Measurements from ENCODE around the gene NRXN2. TPM values are rescaled to one million over a fixed set of nuclear protein-coding genes. Genes with fewer than 3 reads are reported as not detected.

The NRXN2 gene
- total and polyA plus RNA-seq, 2 of the 13 experiments (the other 11 are each of a cell fraction or from before 2014, with no cell fraction given), result not detected

GRCh38 chr11:64759722-64760719 lies 37.0 kb upstream of the NRXN2 start, which contains the start of gene PYGM (continued):
- TF ChIP-seq ZNF501 (CRISPR knock-in tag; IDR thresholded peaks at IDR 0.05) (0 out of 2 replicates have a peak, but pooled peaks have one; percentile 32), NRL (CRISPR knock-in tag; IDR thresholded peaks at IDR 0.05; ENCODE audit: borderline replicate concordance) (0 out of 2 replicates have a peak, but pooled peaks have one; percentile 47), POLR2G (IDR thresholded peaks at IDR 0.05; ENCODE audit: low read depth, low read length) (0 out of 2 replicates have a peak, but pooled peaks have one; percentile 9), THAP11 (CRISPR knock-in tag; IDR thresholded peaks at IDR 0.05) (peak; percentile 62; the same call in 1 of the 2 replicates)

GRCh38 chr11:64759131-64759721 lies 36.2 kb upstream of the NRXN2 start:
- intact Hi-C loops (cut with micrococcal nuclease; ENCODE audit: unreplicated experiment), result no loop called here
- ChIA-PET CTCF (ENCODE audit: low intra/inter-chr PET ratio, low total read pairs) (no interaction called here), POLR2A (interaction anchor here (1.3 to 3.3 kb wide), 2 partner anchors 12 to 20 kb away, joined by 3 to 24 read pairs; partner anchors contain the start of gene SF1)
- Histone ChIP-seq H3K27me3 (ENCODE audit: control insufficient read depth in 1 of 2, insufficient read depth in 2 of 2, low read length in 2 of 2) (peaks cover 3 to 15% of the 10 kb centered on the region in 2 experiments; a peak in 3 of 5 replicates), H3K36me3 (replicated peaks in 1 of 2; ENCODE audit: control insufficient read depth in 1 of 2, insufficient read depth in 2 of 2, low read length in 2 of 2) (peaks cover 4 to 15% of the 10 kb centered on the region in 2 experiments; a peak in 4 of 5 replicates), H3K4me3 (replicated peaks in 1 of 3; ENCODE audit: insufficient read depth in 1 of 3, low read depth in 2 of 3, low read length in 3 of 3) (peak overlapping the region in 1 of 3 experiments; percentile 37; a peak in 3 of 6 replicates), H3K79me2 (ENCODE audit: insufficient read depth, low read length) (no peaks in the 10 kb centered on the region), H4K20me1 (ENCODE audit: insufficient read depth, low read length) (peaks cover 21% of the 10 kb centered on the region), H2AFZ (ENCODE audit: low read length) (no peak overlapping the region), H3K27ac (ENCODE audit: extremely low read length, insufficient read depth, low read length) (no peak overlapping the region), H3K9me3 (ENCODE audit: low read length) (no peaks in the 10 kb centered on the region), H3K9ac (ENCODE audit: insufficient read depth, low read depth, low read length) (no peak overlapping the region), H3K4me2 (ENCODE audit: low read depth, low read length) (peak overlapping the region; percentile 59), H3K4me1 (ENCODE audit: insufficient read depth, low read length) (peaks cover 35% of the 10 kb centered on the region)
- in situ Hi-C loops (cut with HindIII; ENCODE audit: extremely low pct_ligation_motif_present, low pct_unique_long_range_greater_than_20kb), result no loop called here
- DNase-seq (ENCODE audit: low spot score) (peak; percentile 50), ATAC-seq (peak; percentile 64), FAIRE-seq (no peak)
- 36% methylated on average over 11 of the region's 21 CpGs for WGBS (ENCODE audit: low lambda C conversion rate)
- BruUV-seq (replicated peaks), result no TSS peak
- TF ChIP-seq LRRFIP1 (CRISPR knock-in tag; conservative IDR thresholded peaks at IDR 0.05), result no peak
- TF ChIP-seq HNF1B (CRISPR knock-in tag; IDR thresholded peaks at IDR 0.05), result no peak
- TF ChIP-seq TOE1 (CRISPR knock-in tag; IDR thresholded peaks at IDR 0.05), result no peak
- no peak for TF ChIP-seq MAFK (conservative IDR thresholded peaks at IDR 0.05 in 1 of 2, IDR thresholded peaks at IDR 0.05 in 1 of 2; ENCODE audit: low read length in 2 of 2)
- TF ChIP-seq ZNF605 (CRISPR knock-in tag; IDR thresholded peaks at IDR 0.05), result 0 out of 2 replicates have a peak, but pooled peaks have one; percentile 14
- TF ChIP-seq ZNF724P (CRISPR knock-in tag; IDR thresholded peaks at IDR 0.05; ENCODE audit: borderline replicate concordance), result no peak
- TF ChIP-seq THAP9 (CRISPR knock-in tag; IDR thresholded peaks at IDR 0.05; ENCODE audit: borderline replicate concordance), result no peak
- TF ChIP-seq SRF (IDR thresholded peaks at IDR 0.05; ENCODE audit: low read depth, low read length), result no peak
- TF ChIP-seq IKZF1 (IDR thresholded peaks at IDR 0.05), result no peak
- TF ChIP-seq CEBPG (CRISPR knock-in tag; IDR thresholded peaks at IDR 0.05), result no peak
